PC-3 (cell line): Measurements from ENCODE around the gene FGF6.

ENCODE experiments used
- CTCF ChIP-seq: fragments of 300-600 bp; sonication (generic); conservative IDR thresholded peaks from 2 replicates; pipeline ENCODE4 v1.5.1; 2017; ENCODE audit warnings: antibody characterized with exemption, low read depth, mild to moderate bottlenecking, low read length
- EZH2phosphoT487 ChIP-seq: fragments of 300-600 bp; sonication (generic); IDR thresholded peaks from 2 replicates; pipeline ENCODE4 v1.6.1; 2018; ENCODE audit warnings: mild to moderate bottlenecking, antibody characterized with exemption, low read length, borderline replicate concordance

GRCh38 chr12:4432878-4433744, 12.5 kb downstream of the FGF6 start:
- TF ChIP-seq CTCF = no peak
- no peak for TF ChIP-seq EZH2phosphoT487
